ENCODE results near the gene OR14A16. TPM values are rescaled to one million over a fixed set of nuclear protein-coding genes. Genes with fewer than 3 reads are reported as not detected.

OR14A16 gene
- total RNA-seq, 1 donor = not detected

DNA sequence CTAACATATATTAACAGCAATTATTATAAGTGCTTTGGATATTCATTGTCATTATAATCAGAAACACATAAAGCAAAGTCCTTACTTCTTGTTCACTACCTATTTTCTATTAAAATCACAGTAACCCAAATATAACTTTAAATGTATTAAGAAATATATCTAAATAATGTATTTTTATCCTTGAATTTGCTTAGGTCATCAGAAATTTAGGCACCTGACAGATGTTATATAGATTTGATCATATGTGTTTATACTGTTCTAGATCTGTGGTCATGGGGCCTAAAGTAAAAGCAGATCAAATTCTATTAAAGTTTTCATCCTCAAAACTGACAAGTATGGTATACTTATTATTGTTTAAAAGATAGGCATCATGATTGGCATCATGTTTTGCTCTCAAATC, 54.3 kb downstream of the OR14A16 start:
- no peak for DNase-seq (ENCODE audit: low read depth in 2 of 3, low spot score in 2 of 3)

Other genes starting within 250 kb of the OR14A16 start
- gene OR2G2, start 235.8 kb downstream of the OR14A16 start, total RNA-seq = 0.27 TPM
- gene OR2G3, start 218.5 kb downstream of the OR14A16 start, total RNA-seq = 0.54 TPM
- gene OR13G1, start 144.4 kb downstream of the OR14A16 start, total RNA-seq = not detected
- gene OR6F1, start 107.5 kb downstream of the OR14A16 start, total RNA-seq = under 0.01 TPM
- 0.81 TPM for gene OR14K1, start 85.5 kb downstream of the OR14A16 start, total RNA-seq
- not detected for gene OR14A2, start 76.0 kb downstream of the OR14A16 start, total RNA-seq
- not detected for gene OR1C1, start 63.6 kb downstream of the OR14A16 start, total RNA-seq
- under 0.01 TPM for gene OR11L1, start 17.8 kb upstream of the OR14A16 start, total RNA-seq
- gene TRIM58, start 33.1 kb upstream of the OR14A16 start, total RNA-seq = 25.3 TPM
- 45.8 TPM for gene OR2W3, start 71.5 kb upstream of the OR14A16 start, total RNA-seq
- gene OR2T8, start 96.1 kb upstream of the OR14A16 start, total RNA-seq = 1.6 TPM
- 0.27 TPM for gene OR2AJ1, start 100.8 kb upstream of the OR14A16 start, total RNA-seq
- gene OR2L8, start 124.7 kb upstream of the OR14A16 start, total RNA-seq = 9.2 TPM
- gene OR2AK2, start 141.1 kb upstream of the OR14A16 start, total RNA-seq = 3.2 TPM
- gene OR2L5, start 189.5 kb upstream of the OR14A16 start, total RNA-seq = 1.3 TPM
- 3.0 TPM for gene OR2L2, start 206.0 kb upstream of the OR14A16 start, total RNA-seq
- 1.6 TPM for gene OR2L3, start 222.7 kb upstream of the OR14A16 start, total RNA-seq

Data from hematopoietic multipotent progenitor cell (in vitro differentiated cells).